D721Med (cell line): ENCODE data around the gene SIGLEC12.
"Not testable (repeated sequence)": the region's sequence is repeated elsewhere in the genome, so short reads cannot be mapped to it uniquely, and the experiment has no call there.

Experiments
- DNase-seq: peaks from one replicate; pipeline ENCODE4 v3.0.0; 2011; ENCODE audit warnings: low spot score; ENCODE audit not compliant: insufficient read length
- FAIRE-seq: peaks from 2 replicates; lab custom pipeline; 2011; peaks lifted over from hg19 to GRCh38; lab: Jason Lieb, UNC
- TF ChIP-seq, protein P1 (sequence below): IDR thresholded peaks from 2 replicates; pipeline ENCODE4 v1.5.1; 2012; ENCODE audit warnings: mild to moderate bottlenecking, control low read depth; ENCODE audit not compliant: insufficient read depth; ENCODE audit errors: missing control alignments

The SIGLEC12 gene

GRCh38 chr19:51466723-51467122, 34.9 kb downstream of the SIGLEC12 start:
- TF ChIP-seq, protein P1, sequence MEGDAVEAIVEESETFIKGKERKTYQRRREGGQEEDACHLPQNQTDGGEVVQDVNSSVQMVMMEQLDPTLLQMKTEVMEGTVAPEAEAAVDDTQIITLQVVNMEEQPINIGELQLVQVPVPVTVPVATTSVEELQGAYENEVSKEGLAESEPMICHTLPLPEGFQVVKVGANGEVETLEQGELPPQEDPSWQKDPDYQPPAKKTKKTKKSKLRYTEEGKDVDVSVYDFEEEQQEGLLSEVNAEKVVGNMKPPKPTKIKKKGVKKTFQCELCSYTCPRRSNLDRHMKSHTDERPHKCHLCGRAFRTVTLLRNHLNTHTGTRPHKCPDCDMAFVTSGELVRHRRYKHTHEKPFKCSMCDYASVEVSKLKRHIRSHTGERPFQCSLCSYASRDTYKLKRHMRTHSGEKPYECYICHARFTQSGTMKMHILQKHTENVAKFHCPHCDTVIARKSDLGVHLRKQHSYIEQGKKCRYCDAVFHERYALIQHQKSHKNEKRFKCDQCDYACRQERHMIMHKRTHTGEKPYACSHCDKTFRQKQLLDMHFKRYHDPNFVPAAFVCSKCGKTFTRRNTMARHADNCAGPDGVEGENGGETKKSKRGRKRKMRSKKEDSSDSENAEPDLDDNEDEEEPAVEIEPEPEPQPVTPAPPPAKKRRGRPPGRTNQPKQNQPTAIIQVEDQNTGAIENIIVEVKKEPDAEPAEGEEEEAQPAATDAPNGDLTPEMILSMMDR = no peak
- DNase-seq = no peak
- FAIRE-seq = no peak

GRCh38 chr19:51463976-51464581, 37.5 kb downstream of the SIGLEC12 start:
- not testable (repeated sequence) for FAIRE-seq, DNase-seq

GRCh38 chr19:51462681-51463080, 38.9 kb downstream of the SIGLEC12 start:
- FAIRE-seq = no peak
- TF ChIP-seq, protein P1 = no peak
- no peak for DNase-seq

DNA sequence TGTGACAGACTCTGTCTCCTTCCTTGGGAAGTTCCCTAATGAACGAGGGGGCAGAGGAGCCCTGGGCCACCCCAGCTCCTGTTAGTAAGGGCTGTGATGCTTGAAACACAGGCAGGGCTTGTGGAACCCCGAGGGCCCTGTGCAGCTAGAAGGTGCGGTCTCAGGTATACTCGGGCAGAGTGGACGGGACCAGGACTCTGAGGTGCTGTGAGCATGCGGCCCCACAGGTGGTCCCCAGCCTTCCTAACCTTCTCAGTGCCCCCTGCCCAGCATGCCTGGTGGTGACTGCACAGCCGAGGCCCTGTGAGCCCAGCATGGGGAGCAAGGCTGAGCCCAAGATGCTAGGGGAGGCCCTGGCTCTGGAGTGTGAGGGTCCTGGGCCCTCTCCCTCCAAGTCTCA, 39.3 kb downstream of the SIGLEC12 start:
- FAIRE-seq (no peak), DNase-seq (no peak)
- TF ChIP-seq, protein P1 = no peak

- DNase-seq (no peak), FAIRE-seq (no peak)
- TF ChIP-seq, protein P1 = no peak
Observed at GRCh38 chr19:51461723-51462161, 39.9 kb downstream of the SIGLEC12 start.

DNA sequence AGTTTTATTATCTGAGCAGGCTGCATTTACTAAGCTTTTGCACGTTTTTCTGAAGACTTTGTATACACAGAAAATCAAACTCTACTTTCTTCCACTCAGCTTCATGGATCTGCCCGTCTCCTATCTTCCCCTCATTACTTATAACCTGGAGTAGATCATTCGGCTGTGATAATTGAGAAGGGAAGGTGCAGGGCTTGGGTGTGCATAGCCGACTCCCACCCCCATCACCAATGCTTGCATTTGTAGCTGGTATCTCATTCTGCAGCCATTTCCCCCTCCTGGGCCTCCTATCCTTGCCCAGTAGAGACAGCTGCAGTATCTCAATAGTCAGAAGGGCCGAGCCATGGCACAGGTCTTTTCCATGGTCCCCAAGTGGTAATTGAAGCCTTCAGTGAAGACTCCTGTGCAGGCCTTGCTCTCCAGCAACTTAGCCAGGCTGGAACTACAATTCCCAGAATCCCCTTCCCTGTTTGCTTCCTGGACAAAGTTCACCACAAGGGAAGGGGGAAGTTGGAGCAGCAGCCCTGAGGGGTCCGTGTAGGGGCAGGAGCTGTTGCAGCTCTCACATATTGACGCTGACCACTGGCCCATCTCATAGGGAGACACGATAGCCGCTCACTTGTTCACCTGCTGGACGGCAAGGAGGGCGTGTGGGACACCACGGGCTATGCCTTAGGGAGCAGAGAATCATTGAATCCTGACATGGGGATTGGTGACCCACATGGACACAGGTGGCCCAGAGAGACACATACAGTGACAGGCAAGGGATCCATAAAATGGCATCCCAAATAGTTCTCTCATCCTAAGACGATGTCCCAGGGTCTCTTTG, 41.2 kb downstream of the SIGLEC12 start:
- DNase-seq = no peak
- TF ChIP-seq, protein P1 = no peak

GRCh38 chr19:51458899-51459505, 42.6 kb downstream of the SIGLEC12 start:
- no peak for DNase-seq
- no peak for FAIRE-seq
- TF ChIP-seq, protein P1 = no peak

More for the DNA sequence above, 41.2 kb downstream of the SIGLEC12 start:
- no peak for FAIRE-seq
